ENCODE measurements around the gene PAGE3. TPM values are rescaled to one million over a fixed set of nuclear protein-coding genes. Genes with fewer than 3 reads are reported as not detected.

The PAGE3 gene, protein sequence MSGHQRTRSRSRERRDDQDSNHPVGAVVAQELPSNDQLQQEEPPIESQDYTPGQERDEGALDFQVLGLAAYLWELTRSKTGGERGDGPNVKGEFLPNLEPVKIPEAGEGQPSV
- polyA plus RNA-seq (2013, experiment 1 of 2), result not detected
- not detected for polyA plus RNA-seq (2013, experiment 2 of 2)

DNA sequence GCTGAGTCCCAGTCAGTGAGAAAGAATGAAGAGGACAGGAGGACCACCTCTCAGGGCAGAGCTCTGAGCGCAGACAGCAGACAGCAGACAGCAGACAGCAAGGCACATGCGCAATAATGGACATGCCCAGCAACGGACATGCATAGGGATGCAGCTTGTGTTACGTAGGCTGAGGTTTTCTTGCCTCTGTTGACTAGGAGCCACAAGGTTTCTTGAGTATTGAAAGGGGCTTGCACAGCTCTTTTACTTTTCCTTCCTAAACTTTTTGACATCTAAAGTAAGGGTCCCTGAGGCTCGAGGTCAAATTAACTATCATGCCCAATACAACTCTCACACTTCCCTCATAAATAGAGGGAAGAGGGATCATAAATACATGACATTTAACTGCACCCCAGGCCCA is at the start of gene PAGE3:
PAGE3 (minus strand) TSS at position 101 of the 400 bp plus-strand sequence. CDS start 1,013 bp downstream, outside the sequence.
- H3K27me3 ChIP-seq (ENCODE audit: insufficient read depth, low read length, poor library complexity), result no peaks in the 10 kb centered on the region
- no peaks in the 10 kb centered on the region for H3K79me2 ChIP-seq (ENCODE audit: control insufficient read depth, insufficient read depth, low read length)
- H3K4ac ChIP-seq (ENCODE audit: low read depth, low read length), result no peak within 1 kb of the TSS
- no peak within 1 kb of the TSS for H4K8ac ChIP-seq (ENCODE audit: low read depth, low read length)
- no peak within 1 kb of the TSS for H3K27ac ChIP-seq (ENCODE audit: low read depth, low read length)
- no peak within 1 kb of the TSS for H3K9ac ChIP-seq (ENCODE audit: low read length)
- H3K79me1 ChIP-seq (ENCODE audit: low read length), result no peaks in the 10 kb centered on the region
- H3K18ac ChIP-seq (ENCODE audit: low read length), result no peak within 1 kb of the TSS
- H3K4me3 ChIP-seq (ENCODE audit: low read length), result no peak within 1 kb of the TSS
- no peaks in the 10 kb centered on the region for H3K4me1 ChIP-seq (ENCODE audit: control insufficient read depth, low read depth, low read length)
- no peak for DNase-seq
- H2BK5ac ChIP-seq (ENCODE audit: low read length), result no peak within 1 kb of the TSS
- H4K5ac ChIP-seq (ENCODE audit: low read length), result no peak within 1 kb of the TSS
- no peak within 1 kb of the TSS for H2BK15ac ChIP-seq (replicated peaks; ENCODE audit: low read depth)
- no peak within 1 kb of the TSS for H3K23ac ChIP-seq (ENCODE audit: low read length)
- H3K4me2 ChIP-seq (ENCODE audit: low read length), result no peak within 1 kb of the TSS
- no peaks in the 10 kb centered on the region for H3K36me3 ChIP-seq (ENCODE audit: control insufficient read depth, insufficient read depth, low read length)
- H2AK5ac ChIP-seq (ENCODE audit: low read length), result no peak within 1 kb of the TSS
- no peak within 1 kb of the TSS for H3K56ac ChIP-seq (ENCODE audit: low read length)
- no peak within 1 kb of the TSS for H2BK120ac ChIP-seq (ENCODE audit: low read depth, low read length)
- WGBS (ENCODE audit: extremely low coverage, insufficient coverage, low lambda C conversion rate), result no CpG with 5 or more reads among the region's 5 CpGs

DNA sequence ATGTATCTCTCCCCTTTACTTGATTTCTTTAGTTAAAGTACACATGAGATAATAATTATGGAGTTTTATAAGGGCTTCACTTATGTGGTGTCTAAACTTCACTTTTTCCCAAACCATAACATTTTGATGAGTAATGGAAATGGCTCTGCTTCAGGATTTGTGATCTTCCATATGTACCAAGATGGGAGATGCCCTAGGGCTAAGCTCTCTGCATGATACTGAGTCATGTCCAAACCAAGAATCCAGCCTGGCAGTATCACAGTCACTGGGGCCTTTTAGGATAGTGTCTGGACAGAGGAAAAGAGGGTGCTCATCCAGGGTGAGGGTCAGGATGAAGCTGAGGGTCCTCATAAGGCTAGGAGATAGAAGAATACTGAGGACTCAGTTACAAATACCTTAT is 47.9 kb upstream of the PAGE3 start:
- Histone ChIP-seq H2AK5ac (ENCODE audit: low read length) (no peak overlapping the region), H4K5ac (ENCODE audit: low read length) (no peak overlapping the region), H3K27ac (ENCODE audit: low read depth, low read length) (no peak overlapping the region), H3K23ac (ENCODE audit: low read length) (no peak overlapping the region), H3K18ac (ENCODE audit: low read length) (no peak overlapping the region), H3K4ac (ENCODE audit: low read depth, low read length) (no peak overlapping the region), H3K56ac (ENCODE audit: low read length) (no peak overlapping the region), H3K36me3 (ENCODE audit: control insufficient read depth, insufficient read depth, low read length) (no peaks in the 10 kb centered on the region), H3K9ac (ENCODE audit: low read length) (no peak overlapping the region), H3K4me2 (ENCODE audit: low read length) (no peak overlapping the region), H3K4me3 (ENCODE audit: low read length) (no peak overlapping the region), H3K79me1 (ENCODE audit: low read length) (no peaks in the 10 kb centered on the region), H3K27me3 (ENCODE audit: insufficient read depth, low read length, poor library complexity) (no peaks in the 10 kb centered on the region), H3K4me1 (ENCODE audit: control insufficient read depth, low read depth, low read length) (no peaks in the 10 kb centered on the region), H3K79me2 (ENCODE audit: control insufficient read depth, insufficient read depth, low read length) (no peaks in the 10 kb centered on the region), H2BK15ac (replicated peaks; ENCODE audit: low read depth) (no peak overlapping the region), H2BK5ac (ENCODE audit: low read length) (no peak overlapping the region), H2BK120ac (ENCODE audit: low read depth, low read length) (no peak overlapping the region), H4K8ac (ENCODE audit: low read depth, low read length) (no peak overlapping the region)
- no peak for DNase-seq

DNA sequence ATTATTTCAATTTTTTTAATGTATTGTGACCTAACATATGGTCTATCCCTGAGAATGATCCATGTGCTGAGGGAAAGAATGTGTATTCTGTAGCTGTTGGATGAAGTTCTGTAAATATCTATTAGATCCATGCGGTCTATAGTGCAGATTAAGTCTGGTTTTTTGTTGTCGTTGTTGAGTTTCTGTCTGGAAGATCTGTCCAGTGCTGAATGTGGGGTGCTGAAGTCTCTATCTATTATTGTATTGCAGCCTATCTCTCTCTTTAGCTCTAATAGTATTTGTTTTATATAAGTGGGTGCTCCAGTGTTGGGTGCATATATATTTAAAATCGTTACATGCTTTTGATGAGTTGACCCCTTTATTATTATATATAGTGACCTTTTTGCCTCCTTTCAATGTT is 26.2 kb upstream of the PAGE3 start:
- DNase-seq, result no peak
- Histone ChIP-seq H3K18ac (ENCODE audit: low read length) (no peak overlapping the region), H3K79me1 (ENCODE audit: low read length) (no peaks in the 10 kb centered on the region), H3K23ac (ENCODE audit: low read length) (no peak overlapping the region), H3K4me2 (ENCODE audit: low read length) (no peak overlapping the region), H4K5ac (ENCODE audit: low read length) (no peak overlapping the region), H3K27me3 (ENCODE audit: insufficient read depth, low read length, poor library complexity) (no peaks in the 10 kb centered on the region), H2BK15ac (replicated peaks; ENCODE audit: low read depth) (no peak overlapping the region), H2BK5ac (ENCODE audit: low read length) (no peak overlapping the region), H3K4me3 (ENCODE audit: low read length) (no peak overlapping the region), H3K4me1 (ENCODE audit: control insufficient read depth, low read depth, low read length) (no peaks in the 10 kb centered on the region), H2AK5ac (ENCODE audit: low read length) (no peak overlapping the region), H3K56ac (ENCODE audit: low read length) (no peak overlapping the region), H4K8ac (ENCODE audit: low read depth, low read length) (no peak overlapping the region), H3K36me3 (ENCODE audit: control insufficient read depth, insufficient read depth, low read length) (no peaks in the 10 kb centered on the region), H3K9ac (ENCODE audit: low read length) (no peak overlapping the region), H3K79me2 (ENCODE audit: control insufficient read depth, insufficient read depth, low read length) (no peaks in the 10 kb centered on the region), H3K27ac (ENCODE audit: low read depth, low read length) (no peak overlapping the region), H2BK120ac (ENCODE audit: low read depth, low read length) (no peak overlapping the region), H3K4ac (ENCODE audit: low read depth, low read length) (no peak overlapping the region)
- WGBS (ENCODE audit: extremely low coverage, insufficient coverage, low lambda C conversion rate), result no CpG with 5 or more reads among the region's 3 CpGs

DNA sequence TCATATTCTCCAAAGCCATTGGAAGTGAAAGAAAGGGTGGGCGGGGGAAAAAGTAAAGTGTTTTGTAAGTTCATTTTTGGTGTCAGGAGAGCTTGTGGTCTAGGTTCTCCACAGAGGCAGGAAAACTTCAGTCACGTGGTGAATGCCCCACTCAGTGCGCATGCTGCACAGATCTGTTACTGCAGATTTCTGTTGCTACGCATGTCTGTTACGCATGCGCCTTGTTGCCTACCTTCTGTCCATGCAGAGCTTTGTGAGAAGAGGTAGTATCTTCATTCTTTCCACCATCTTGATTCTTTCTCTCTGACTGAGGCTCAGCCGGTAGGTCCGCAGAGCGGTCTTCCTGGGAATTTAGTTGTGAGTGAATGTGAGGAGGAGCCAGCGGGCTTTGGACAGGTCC is 15.1 kb upstream of the PAGE3 start:
- Histone ChIP-seq H4K8ac (ENCODE audit: low read depth, low read length) (no peak overlapping the region), H3K4me2 (ENCODE audit: low read length) (no peak overlapping the region), H3K18ac (ENCODE audit: low read length) (no peak overlapping the region), H3K4ac (ENCODE audit: low read depth, low read length) (no peak overlapping the region), H3K4me1 (ENCODE audit: control insufficient read depth, low read depth, low read length) (no peaks in the 10 kb centered on the region), H3K79me1 (ENCODE audit: low read length) (no peaks in the 10 kb centered on the region), H2AK5ac (ENCODE audit: low read length) (no peak overlapping the region), H3K36me3 (ENCODE audit: control insufficient read depth, insufficient read depth, low read length) (no peaks in the 10 kb centered on the region), H3K56ac (ENCODE audit: low read length) (no peak overlapping the region), H3K23ac (ENCODE audit: low read length) (no peak overlapping the region), H2BK120ac (ENCODE audit: low read depth, low read length) (no peak overlapping the region), H4K5ac (ENCODE audit: low read length) (no peak overlapping the region), H2BK5ac (ENCODE audit: low read length) (no peak overlapping the region), H2BK15ac (replicated peaks; ENCODE audit: low read depth) (no peak overlapping the region), H3K9ac (ENCODE audit: low read length) (no peak overlapping the region), H3K27ac (ENCODE audit: low read depth, low read length) (no peak overlapping the region), H3K4me3 (ENCODE audit: low read length) (no peak overlapping the region), H3K27me3 (ENCODE audit: insufficient read depth, low read length, poor library complexity) (no peaks in the 10 kb centered on the region), H3K79me2 (ENCODE audit: control insufficient read depth, insufficient read depth, low read length) (no peaks in the 10 kb centered on the region)
- WGBS (ENCODE audit: extremely low coverage, insufficient coverage, low lambda C conversion rate), result no CpG with 5 or more reads among the region's 10 CpGs
- DNase-seq, result no peak

DNA sequence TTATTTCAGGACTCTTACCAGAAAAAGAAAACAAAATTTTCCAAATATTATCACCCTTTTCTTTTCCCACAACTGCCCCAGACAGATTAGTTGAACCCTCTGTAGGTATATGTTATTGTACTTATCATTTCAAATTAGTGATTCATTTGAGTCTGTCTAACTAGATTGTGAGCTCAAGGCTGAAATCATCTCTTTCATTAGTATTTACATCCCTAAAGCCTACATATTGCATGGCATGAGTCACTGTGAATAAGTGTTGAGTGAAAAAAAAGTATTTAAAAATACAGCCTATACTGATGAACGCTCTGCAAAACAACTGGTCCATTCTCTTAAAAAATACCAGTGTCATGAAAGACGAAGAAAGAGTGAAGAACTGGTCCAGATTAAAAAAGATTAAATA is 3.9 kb downstream of the PAGE3 start:
- no peaks in the 10 kb centered on the region for H3K79me2 ChIP-seq (ENCODE audit: control insufficient read depth, insufficient read depth, low read length)
- H2BK5ac ChIP-seq (ENCODE audit: low read length), result no peak overlapping the region
- no peak overlapping the region for H2BK120ac ChIP-seq (ENCODE audit: low read depth, low read length)
- no peaks in the 10 kb centered on the region for H3K79me1 ChIP-seq (ENCODE audit: low read length)
- H3K18ac ChIP-seq (ENCODE audit: low read length), result no peak overlapping the region
- no peak overlapping the region for H3K23ac ChIP-seq (ENCODE audit: low read length)
- no peak overlapping the region for H3K27ac ChIP-seq (ENCODE audit: low read depth, low read length)
- no peak overlapping the region for H3K4me3 ChIP-seq (ENCODE audit: low read length)
- DNase-seq, result no peak
- H2AK5ac ChIP-seq (ENCODE audit: low read length), result no peak overlapping the region
- no peaks in the 10 kb centered on the region for H3K4me1 ChIP-seq (ENCODE audit: control insufficient read depth, low read depth, low read length)
- H4K8ac ChIP-seq (ENCODE audit: low read depth, low read length), result no peak overlapping the region
- no peak overlapping the region for H3K9ac ChIP-seq (ENCODE audit: low read length)
- no CpG with 5 or more reads among the region's 2 CpGs for WGBS (ENCODE audit: extremely low coverage, insufficient coverage, low lambda C conversion rate)
- no peak overlapping the region for H4K5ac ChIP-seq (ENCODE audit: low read length)
- no peak overlapping the region for H3K4me2 ChIP-seq (ENCODE audit: low read length)
- H3K27me3 ChIP-seq (ENCODE audit: insufficient read depth, low read length, poor library complexity), result no peaks in the 10 kb centered on the region
- no peak overlapping the region for H3K56ac ChIP-seq (ENCODE audit: low read length)
- H3K4ac ChIP-seq (ENCODE audit: low read depth, low read length), result no peak overlapping the region
- H3K36me3 ChIP-seq (ENCODE audit: control insufficient read depth, insufficient read depth, low read length), result no peaks in the 10 kb centered on the region
- no peak overlapping the region for H2BK15ac ChIP-seq (replicated peaks; ENCODE audit: low read depth)

- Histone ChIP-seq H3K36me3 (ENCODE audit: control insufficient read depth, insufficient read depth, low read length) (no peaks in the 10 kb centered on the region), H3K18ac (ENCODE audit: low read length) (no peak overlapping the region), H3K4me2 (ENCODE audit: low read length) (no peak overlapping the region), H3K79me1 (ENCODE audit: low read length) (no peaks in the 10 kb centered on the region), H3K27me3 (ENCODE audit: insufficient read depth, low read length, poor library complexity) (no peaks in the 10 kb centered on the region), H2BK120ac (ENCODE audit: low read depth, low read length) (no peak overlapping the region), H2BK5ac (ENCODE audit: low read length) (no peak overlapping the region), H3K9ac (ENCODE audit: low read length) (no peak overlapping the region), H3K79me2 (ENCODE audit: control insufficient read depth, insufficient read depth, low read length) (no peaks in the 10 kb centered on the region), H4K5ac (ENCODE audit: low read length) (no peak overlapping the region), H2AK5ac (ENCODE audit: low read length) (no peak overlapping the region), H2BK15ac (replicated peaks; ENCODE audit: low read depth) (no peak overlapping the region), H3K23ac (ENCODE audit: low read length) (no peak overlapping the region), H3K56ac (ENCODE audit: low read length) (no peak overlapping the region), H4K8ac (ENCODE audit: low read depth, low read length) (no peak overlapping the region), H3K4ac (ENCODE audit: low read depth, low read length) (no peak overlapping the region), H3K4me1 (ENCODE audit: control insufficient read depth, low read depth, low read length) (no peaks in the 10 kb centered on the region), H3K4me3 (ENCODE audit: low read length) (no peak overlapping the region), H3K27ac (ENCODE audit: low read depth, low read length) (no peak overlapping the region)
- no peak for DNase-seq
Measured at GRCh38 chrX:55253528-55253927, 11.2 kb downstream of the PAGE3 start.

Measured in mesendoderm (in vitro differentiated cells).